K562 (cell line): ENCODE measurements around the gene DNAJC17. TPM values are rescaled to one million over a fixed set of nuclear protein-coding genes. Genes with fewer than 3 reads are reported as not detected.

Experiments used
- CTCF ChIP-seq, 3 experiments: IDR thresholded peaks in 2 of 3; conservative IDR thresholded peaks in 1 of 3; 2 replicates each; pipeline ENCODE4 v1.5.1; 2011 to 2012; ENCODE audit warnings: low read length in 3 of 3, mild to moderate bottlenecking in 3 of 3, control low read depth in 2 of 3, improper control_type of control experiment in 1 of 3, inconsistent platforms in 1 of 3, low read depth in 1 of 3, mixed read lengths in 1 of 3, moderate library complexity in 1 of 3; ENCODE audit not compliant: insufficient read depth in 2 of 3
- KDM2B ChIP-seq: fragments of 250-450 bp; sonication (Bioruptor Pico); IDR thresholded peaks from 2 replicates; pipeline ENCODE4 v1.8.0; 2021; ENCODE audit warnings: mild to moderate bottlenecking, moderate library complexity
- NCOR1 ChIP-seq: fragments of 450-650 bp; IDR thresholded peaks from 2 replicates; pipeline ENCODE4 v1.6.1; 2016; ENCODE audit warnings: mild to moderate bottlenecking, moderate library complexity
- PBX2 ChIP-seq, 2 experiments: IDR thresholded peaks in 1 of 2; conservative IDR thresholded peaks in 1 of 2; 2 replicates each; pipeline ENCODE4 v1.6.1; 2016; ENCODE audit warnings: low read depth in 2 of 2, mild to moderate bottlenecking in 1 of 2, missing compliant biosample characterization in 1 of 2, missing genetic modification characterization in 1 of 2, moderate library complexity in 1 of 2
- RBM25 ChIP-seq: fragments of 200-400 bp; formaldehyde crosslinking; IDR thresholded peaks from 2 replicates; pipeline ENCODE4 v1.6.1; 2018; ENCODE audit warnings: low read length, low read depth, moderate library complexity; ENCODE audit not compliant: severe bottlenecking
- THRB ChIP-seq: fragments of 450-650 bp; formaldehyde crosslinking; conservative IDR thresholded peaks from 2 replicates; pipeline ENCODE4 v1.4.0; 2022; ENCODE audit warnings: mild to moderate bottlenecking, missing genetic modification characterization
- ZNF318 ChIP-seq, 2 experiments: fragments of 450-650 bp; IDR thresholded peaks; 2 replicates each; pipeline ENCODE4 v1.6.1; 2016; ENCODE audit warnings: mild to moderate bottlenecking in 2 of 2, borderline replicate concordance in 1 of 2, low read depth in 1 of 2, moderate library complexity in 1 of 2
- ZNF41 ChIP-seq: fragments of 250-450 bp; sonication (Bioruptor Pico); conservative IDR thresholded peaks from 2 replicates; pipeline ENCODE4 v1.4.0; 2020; ENCODE audit warnings: mild to moderate bottlenecking
- ZNF512 ChIP-seq: IDR thresholded peaks from 2 replicates; pipeline ENCODE4 v1.6.1; 2016; ENCODE audit warnings: missing genetic modification characterization, missing compliant biosample characterization
- ZNF778 ChIP-seq: fragments of 450-650 bp; formaldehyde crosslinking; IDR thresholded peaks from 2 replicates; pipeline ENCODE4 v1.4.0; 2020; ENCODE audit warnings: mild to moderate bottlenecking, moderate library complexity
- polyA plus RNA-seq, 8 experiments: library from polyadenylated mRNA; depleted of rRNA in 4 of 8; stranded (reverse) in 5 of 8; unstranded in 3 of 8; fragments of >200 nt; fragmentation: Nextera tagmentation in 2 of 8; fragmentation: Illumina TruSeq in 1 of 8; extraction: Ambion mirVana in 2 of 8; extraction: Trizol in 1 of 8; gene quantifications; 2 replicates each; pipeline versions ENCODE4 v1.2.1 to v1.2.3, GENCODE V29; 2011 to 2014; ENCODE audit warnings: inconsistent platforms in 1 of 8, missing spikeins in 1 of 8
- total RNA-seq, 7 experiments: library from RNA; depleted of rRNA in 6 of 7; stranded (reverse); fragments of >200 nt in 6 of 7; fragmentation: Illumina TruSeq in 2 of 7; extraction: Trizol in 2 of 7; gene quantifications; 2 replicates each; pipeline versions ENCODE4 v1.2.1 to v1.2.3, GENCODE V29; 2011 to 2021; ENCODE audit warnings: low replicate concordance in 1 of 7

The DNAJC17 gene
- total and polyA plus RNA-seq, 9 of the 15 experiments (the other 6 are each of a cell fraction or from before 2014, with no cell fraction given), result 2.4 to 79.4 (median 44.2) TPM

GRCh38 chr15:40830884-40831283, 23.6 kb upstream of the DNAJC17 start (continued):
- TF ChIP-seq PBX2 (CRISPR knock-in tag; IDR thresholded peaks at IDR 0.05; ENCODE audit: low read depth), result no peak
- no peak for TF ChIP-seq PBX2 (tag; conservative IDR thresholded peaks at IDR 0.05; ENCODE audit: low read depth)
- no peak for TF ChIP-seq THRB (CRISPR knock-in tag)
- no peak for TF ChIP-seq ZNF778 (CRISPR knock-in tag)
- no peak for TF ChIP-seq ZNF512
- TF ChIP-seq ZNF318 (IDR thresholded peaks at IDR 0.05; ENCODE audit: borderline replicate concordance in 1 of 2, low read depth in 1 of 2), result no peak
- no peak for TF ChIP-seq KDM2B (CRISPR knock-in tag)
- no peak for TF ChIP-seq RBM25
- no peak for TF ChIP-seq ZNF41 (CRISPR knock-in tag)
- TF ChIP-seq CTCF (IDR thresholded peaks at IDR 0.05 in 2 of 3, conservative IDR thresholded peaks at IDR 0.05 in 1 of 3; ENCODE audit: insufficient read depth in 2 of 3, low read depth in 1 of 3, low read length in 3 of 3), result no peak
- no peak for TF ChIP-seq NCOR1
